ENCODE results near the gene ARHGEF19. TPM values are rescaled to one million over a fixed set of nuclear protein-coding genes. Genes with fewer than 3 reads are reported as not detected.

The ARHGEF19 gene
- total and polyA plus RNA-seq, 2 of the 4 experiments (the other 2 are of a cell fraction) = 4.5 to 16.8 TPM

DNA sequence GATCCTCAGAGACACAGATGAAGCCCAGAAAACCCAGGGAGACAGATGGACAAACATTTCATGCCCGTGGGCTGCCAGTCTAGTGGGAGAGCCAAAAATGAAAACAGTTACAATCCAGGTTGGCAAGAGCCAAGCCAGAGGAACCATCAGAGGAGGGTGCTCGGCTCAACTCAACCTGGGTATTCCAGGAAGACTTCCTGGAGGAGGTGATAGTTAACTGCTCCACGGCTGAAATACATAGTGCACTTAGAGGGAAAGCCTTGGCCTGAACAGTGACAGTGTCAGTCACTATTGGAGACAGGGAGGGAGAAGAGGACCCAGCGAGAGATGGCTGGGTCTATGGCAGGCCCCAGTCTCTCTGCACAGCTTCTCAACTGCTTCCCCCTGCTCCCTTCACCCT lies 1.9 kb downstream of the ARHGEF19 start:
- WGBS, 2 experiments (ENCODE audit: extremely low coverage in 2 of 2, insufficient read length in 1 of 2) = 100% methylated on average over 1 of the region's 4 CpGs; no CpG with 5 or more reads in 1 of the 2 experiments
- no peak overlapping the region for H3K4ac ChIP-seq (ENCODE audit: low read depth, low read length)
- no peaks in the 10 kb centered on the region for H4K20me1 ChIP-seq (ENCODE audit: insufficient read depth, low read length)
- intact Hi-C loops (cut with micrococcal nuclease) (no loop called here), dilution Hi-C loops (cut with HindIII; ENCODE audit: low sequenced_read_pairs, unreplicated experiment) (no loop called here), in situ Hi-C loops (cut with MboI; ENCODE audit: low sequenced_read_pairs) (no loop called here)
- H2AK9ac ChIP-seq (replicated peaks; ENCODE audit: low read depth, low read length, poor library complexity) = no peak overlapping the region
- peaks cover 9% of the 10 kb centered on the region for H3K4me1 ChIP-seq (ENCODE audit: control insufficient read depth, insufficient read depth, low read length)
- H2BK15ac ChIP-seq (ENCODE audit: low read depth, low read length) = no peak overlapping the region
- H3K36me3 ChIP-seq (ENCODE audit: control insufficient read depth, insufficient read depth, low read length) = no peaks in the 10 kb centered on the region
- TF ChIP-seq BHLHE40 (IDR thresholded peaks at IDR 0.05; ENCODE audit: low read depth, low read length) (no peak), CHD1 (IDR thresholded peaks at IDR 0.05; ENCODE audit: low read depth, low read length) (no peak), CEBPB (IDR thresholded peaks at IDR 0.05; ENCODE audit: low read depth, low read length) (no peak), RCOR1 (IDR thresholded peaks at IDR 0.05; ENCODE audit: insufficient replicate concordance, low read length) (no peak), MAFK (IDR thresholded peaks at IDR 0.05; ENCODE audit: low read depth, low read length) (no peak)
- TF ChIP-seq, protein P1, sequence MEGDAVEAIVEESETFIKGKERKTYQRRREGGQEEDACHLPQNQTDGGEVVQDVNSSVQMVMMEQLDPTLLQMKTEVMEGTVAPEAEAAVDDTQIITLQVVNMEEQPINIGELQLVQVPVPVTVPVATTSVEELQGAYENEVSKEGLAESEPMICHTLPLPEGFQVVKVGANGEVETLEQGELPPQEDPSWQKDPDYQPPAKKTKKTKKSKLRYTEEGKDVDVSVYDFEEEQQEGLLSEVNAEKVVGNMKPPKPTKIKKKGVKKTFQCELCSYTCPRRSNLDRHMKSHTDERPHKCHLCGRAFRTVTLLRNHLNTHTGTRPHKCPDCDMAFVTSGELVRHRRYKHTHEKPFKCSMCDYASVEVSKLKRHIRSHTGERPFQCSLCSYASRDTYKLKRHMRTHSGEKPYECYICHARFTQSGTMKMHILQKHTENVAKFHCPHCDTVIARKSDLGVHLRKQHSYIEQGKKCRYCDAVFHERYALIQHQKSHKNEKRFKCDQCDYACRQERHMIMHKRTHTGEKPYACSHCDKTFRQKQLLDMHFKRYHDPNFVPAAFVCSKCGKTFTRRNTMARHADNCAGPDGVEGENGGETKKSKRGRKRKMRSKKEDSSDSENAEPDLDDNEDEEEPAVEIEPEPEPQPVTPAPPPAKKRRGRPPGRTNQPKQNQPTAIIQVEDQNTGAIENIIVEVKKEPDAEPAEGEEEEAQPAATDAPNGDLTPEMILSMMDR (conservative IDR thresholded peaks at IDR 0.05; ENCODE audit: low read depth, low read length) = no peak
- TF ChIP-seq, protein P2, sequence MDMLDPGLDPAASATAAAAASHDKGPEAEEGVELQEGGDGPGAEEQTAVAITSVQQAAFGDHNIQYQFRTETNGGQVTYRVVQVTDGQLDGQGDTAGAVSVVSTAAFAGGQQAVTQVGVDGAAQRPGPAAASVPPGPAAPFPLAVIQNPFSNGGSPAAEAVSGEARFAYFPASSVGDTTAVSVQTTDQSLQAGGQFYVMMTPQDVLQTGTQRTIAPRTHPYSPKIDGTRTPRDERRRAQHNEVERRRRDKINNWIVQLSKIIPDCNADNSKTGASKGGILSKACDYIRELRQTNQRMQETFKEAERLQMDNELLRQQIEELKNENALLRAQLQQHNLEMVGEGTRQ (IDR thresholded peaks at IDR 0.05; ENCODE audit: low read depth, low read length) = no peak
- TF ChIP-seq, protein P3, sequence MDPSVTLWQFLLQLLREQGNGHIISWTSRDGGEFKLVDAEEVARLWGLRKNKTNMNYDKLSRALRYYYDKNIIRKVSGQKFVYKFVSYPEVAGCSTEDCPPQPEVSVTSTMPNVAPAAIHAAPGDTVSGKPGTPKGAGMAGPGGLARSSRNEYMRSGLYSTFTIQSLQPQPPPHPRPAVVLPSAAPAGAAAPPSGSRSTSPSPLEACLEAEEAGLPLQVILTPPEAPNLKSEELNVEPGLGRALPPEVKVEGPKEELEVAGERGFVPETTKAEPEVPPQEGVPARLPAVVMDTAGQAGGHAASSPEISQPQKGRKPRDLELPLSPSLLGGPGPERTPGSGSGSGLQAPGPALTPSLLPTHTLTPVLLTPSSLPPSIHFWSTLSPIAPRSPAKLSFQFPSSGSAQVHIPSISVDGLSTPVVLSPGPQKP (IDR thresholded peaks at IDR 0.05; ENCODE audit: borderline replicate concordance, low read depth, low read length) = no peak
- H2BK120ac ChIP-seq (ENCODE audit: low read depth, low read length) = no peak overlapping the region
- H4K8ac ChIP-seq (ENCODE audit: low read depth in 2 of 2, low read length in 2 of 2) = peak overlapping the region; percentile 23 to 39; a peak in 2 of 4 replicates
- CTCF ChIA-PET = no interaction called here
- H3K18ac ChIP-seq (ENCODE audit: low read depth, low read length) = no peak overlapping the region
- H3K27ac ChIP-seq (ENCODE audit: insufficient read depth, low read length) = no peak overlapping the region
- H2BK5ac ChIP-seq (ENCODE audit: low read depth, low read length, poor library complexity, severe bottlenecking) = no peak overlapping the region
- H3K9me3 ChIP-seq (ENCODE audit: control insufficient read depth, insufficient read depth, low read length) = no peaks in the 10 kb centered on the region
- no peak overlapping the region for H3K9ac ChIP-seq (ENCODE audit: low read depth, low read length)
- peaks cover 6% of the 10 kb centered on the region; the same call in 1 of the 2 replicates for H3K9me1 ChIP-seq (ENCODE audit: insufficient read depth, low read length)
- peaks cover 6 to 7% of the 10 kb centered on the region in 2 experiments; a peak in 3 of 4 replicates for H3K79me1 ChIP-seq (ENCODE audit: low read depth in 1 of 2, low read length in 2 of 2)
- no peak overlapping the region for H3K23ac ChIP-seq (ENCODE audit: low read depth, low read length)
- no peak overlapping the region for H3K56ac ChIP-seq (ENCODE audit: extremely low read depth, insufficient read depth, low read length)
- H4K5ac ChIP-seq (ENCODE audit: low read depth, low read length) = peak overlapping the region; percentile 6; the same call in 1 of the 2 replicates
- H2AFZ ChIP-seq (replicated peaks; ENCODE audit: low read length, poor library complexity) = no peak overlapping the region
- H3K27me3 ChIP-seq (ENCODE audit: control insufficient read depth, insufficient read depth, low read length) = no peaks in the 10 kb centered on the region
- ATAC-seq (ENCODE audit: low read depth) = no peak
- no peak overlapping the region for H3K4me2 ChIP-seq (ENCODE audit: low read depth, low read length)
- POLR2A ChIA-PET (ENCODE audit: unreplicated experiment) = no interaction called here
- BruUV-seq (replicated peaks) = no TSS peak
- no peak for DNase-seq
- H3K4me3 ChIP-seq (ENCODE audit: insufficient read depth, low read depth, low read length) = no peak overlapping the region
- H2BK20ac ChIP-seq (ENCODE audit: low read depth, low read length) = no peak overlapping the region
- peak overlapping the region; percentile 21; the same call in 1 of the 2 replicates for H4K91ac ChIP-seq (ENCODE audit: insufficient read depth, low read depth, low read length)
- no peak overlapping the region for H3K14ac ChIP-seq (replicated peaks; ENCODE audit: low read depth, low read length)
- no peak overlapping the region for H2AK5ac ChIP-seq (ENCODE audit: low read depth, low read length)
